Natural killer cell treated with Interleukin-12 subunit alpha and Interleukin-12 subunit beta and Interleukin-15 and Interleukin-18, amount 100 ng/mL, for 72 hours (primary cell): Measurements from ENCODE around the gene SEMA6A. TPM values are rescaled to one million over a fixed set of nuclear protein-coding genes. Genes with fewer than 3 reads are reported as not detected.
A peak's percentile ranks its signal among the peaks of the same experiment; 100 is the strongest.

ENCODE experiments used
- ATAC-seq, 2 donors: fragments of 150-1000 bp; cut with Tn5 transposase in 1 of 2; sonication (Bioruptor Pico), chemical (Tn5 transposase) in 1 of 2; 2 replicates each; pipeline ENCODE4 v1.10.0; 2021
- DNase-seq: peaks from one replicate; pipeline ENCODE4 v3.0.0; 2022; ENCODE audit warnings: low spot score
- H3K27ac Mint-ChIP-seq, 2 donors: 1 replicate in 1 of 2; 2 replicates in 1 of 2; pipeline ENCODE4 v1.8.0; 2022; ENCODE audit warnings: mixed read lengths in 2 of 2, mild to moderate bottlenecking in 1 of 2, moderate library complexity in 1 of 2
- H3K27me3 Mint-ChIP-seq, 2 donors: 1 replicate in 1 of 2; 2 replicates in 1 of 2; pipeline ENCODE4 v1.8.0; 2022; ENCODE audit warnings: mixed read lengths in 2 of 2
- H3K36me3 Mint-ChIP-seq: one replicate; pipeline ENCODE4 v1.8.0; 2022; ENCODE audit warnings: mixed read lengths
- H3K4me1 Mint-ChIP-seq, 2 donors: 1 replicate in 1 of 2; 2 replicates in 1 of 2; pipeline ENCODE4 v1.8.0; 2022; ENCODE audit warnings: low read depth in 2 of 2, mixed read lengths in 2 of 2, mild to moderate bottlenecking in 1 of 2
- H3K4me3 Mint-ChIP-seq: one replicate; pipeline ENCODE4 v1.8.0; 2022; ENCODE audit warnings: mixed read lengths
- H3K9me3 Mint-ChIP-seq: 2 replicates; pipeline ENCODE4 v1.8.0; 2022; ENCODE audit warnings: mixed read lengths
- total RNA-seq, 2 donors: library from RNA; stranded (reverse); gene quantifications; one replicate each; pipeline ENCODE4 v1.2.3, GENCODE V29; 2022

SEMA6A gene
- total RNA-seq, 2 donors from 2014 or later, result not detected

- DNase-seq (no peak), ATAC-seq (no peak)
- no peak overlapping the region for H3K4me3 Mint-ChIP-seq
- peaks cover 0 to 5% of the 10 kb centered on the region in 2 donors for H3K4me1 Mint-ChIP-seq
- H3K9me3 Mint-ChIP-seq, result peaks cover 8% of the 10 kb centered on the region
- H3K36me3 Mint-ChIP-seq, result peaks cover 15% of the 10 kb centered on the region
- H3K27ac Mint-ChIP-seq, result no peak overlapping the region
- H3K27me3 Mint-ChIP-seq, result no peaks in the 10 kb centered on the region
Observed at GRCh38 chr5:116478491-116478890, 96.1 kb downstream of the SEMA6A start.

- ATAC-seq (no peak), DNase-seq (no peak)
- peaks cover 0 to 5% of the 10 kb centered on the region in 2 donors for H3K4me1 Mint-ChIP-seq
- no peaks in the 10 kb centered on the region for H3K27me3 Mint-ChIP-seq
- H3K36me3 Mint-ChIP-seq, result peaks cover 15% of the 10 kb centered on the region
- no peak overlapping the region for H3K4me3 Mint-ChIP-seq
- no peak overlapping the region for H3K27ac Mint-ChIP-seq
- H3K9me3 Mint-ChIP-seq, result peaks cover 8% of the 10 kb centered on the region
Observed at GRCh38 chr5:116476897-116477537, 97.6 kb downstream of the SEMA6A start.

- Mint-ChIP-seq H3K4me1 (peaks cover 0 to 5% of the 10 kb centered on the region in 2 donors), H3K9me3 (peaks cover 8% of the 10 kb centered on the region)
- ATAC-seq, result no peak
Observed at GRCh38 chr5:116475338-116475737, 99.3 kb downstream of the SEMA6A start.

GRCh38 chr5:116473706-116474105 is 100.9 kb downstream of the SEMA6A start:
- Mint-ChIP-seq H3K27ac (no peak overlapping the region), H3K9me3 (peaks cover 8% of the 10 kb centered on the region), H3K36me3 (peaks cover 15% of the 10 kb centered on the region), H3K4me3 (no peak overlapping the region), H3K4me1 (peaks cover 0 to 5% of the 10 kb centered on the region in 2 donors), H3K27me3 (no peaks in the 10 kb centered on the region)
- DNase-seq (no peak), ATAC-seq (peak in 1 of 2 donors; percentile 28)

More at GRCh38 chr5:116475338-116475737, 99.3 kb downstream of the SEMA6A start:
- H3K27ac Mint-ChIP-seq, result no peak overlapping the region
- H3K27me3 Mint-ChIP-seq, result no peaks in the 10 kb centered on the region
- H3K4me3 Mint-ChIP-seq, result no peak overlapping the region
- H3K36me3 Mint-ChIP-seq, result peaks cover 15% of the 10 kb centered on the region
- no peak for DNase-seq

GRCh38 chr5:116472274-116472673 is 102.3 kb downstream of the SEMA6A start:
- Mint-ChIP-seq H3K36me3 (peaks cover 14% of the 10 kb centered on the region), H3K27me3 (no peaks in the 10 kb centered on the region)

GRCh38 chr5:116469631-116470030 is 105.0 kb downstream of the SEMA6A start:
- no peaks in the 10 kb centered on the region for H3K4me1 Mint-ChIP-seq
- no peaks in the 10 kb centered on the region for H3K36me3 Mint-ChIP-seq
- no peak overlapping the region for H3K27ac Mint-ChIP-seq
- no peaks in the 10 kb centered on the region for H3K27me3 Mint-ChIP-seq
- ATAC-seq, result no peak
- no peak overlapping the region for H3K4me3 Mint-ChIP-seq
- no peaks in the 10 kb centered on the region for H3K9me3 Mint-ChIP-seq
- DNase-seq, result no peak

More at GRCh38 chr5:116472274-116472673, 102.3 kb downstream of the SEMA6A start:
- H3K4me3 Mint-ChIP-seq, result no peak overlapping the region
- no peaks in the 10 kb centered on the region for H3K4me1 Mint-ChIP-seq
- no peak for DNase-seq
- no peak overlapping the region for H3K27ac Mint-ChIP-seq
- peaks cover 8% of the 10 kb centered on the region for H3K9me3 Mint-ChIP-seq
- no peak for ATAC-seq

- Mint-ChIP-seq H3K36me3 (no peaks in the 10 kb centered on the region), H3K4me1 (no peaks in the 10 kb centered on the region), H3K4me3 (no peak overlapping the region), H3K27ac (no peak overlapping the region), H3K27me3 (no peaks in the 10 kb centered on the region), H3K9me3 (peaks cover 4% of the 10 kb centered on the region)
- ATAC-seq, result no peak
- DNase-seq, result no peak
Observed at GRCh38 chr5:116468583-116468982, 106.0 kb downstream of the SEMA6A start.

GRCh38 chr5:116467465-116467843 is 107.2 kb downstream of the SEMA6A start:
- Mint-ChIP-seq H3K36me3 (no peaks in the 10 kb centered on the region), H3K9me3 (peaks cover 4% of the 10 kb centered on the region), H3K27ac (no peak overlapping the region)

GRCh38 chr5:116466727-116467464 is 107.7 kb downstream of the SEMA6A start:
- no peak for ATAC-seq
- H3K36me3 Mint-ChIP-seq, result no peaks in the 10 kb centered on the region

More at GRCh38 chr5:116467465-116467843, 107.2 kb downstream of the SEMA6A start:
- H3K4me3 Mint-ChIP-seq, result no peak overlapping the region
- DNase-seq (no peak), ATAC-seq (no peak)
- H3K4me1 Mint-ChIP-seq, result no peaks in the 10 kb centered on the region
- H3K27me3 Mint-ChIP-seq, result no peaks in the 10 kb centered on the region

GRCh38 chr5:116465411-116465810 is 109.2 kb downstream of the SEMA6A start:
- no peaks in the 10 kb centered on the region for H3K27me3 Mint-ChIP-seq
- H3K27ac Mint-ChIP-seq, result no peak overlapping the region
- H3K9me3 Mint-ChIP-seq, result peaks cover 4% of the 10 kb centered on the region
- ATAC-seq (no peak), DNase-seq (no peak)
- no peak overlapping the region for H3K4me3 Mint-ChIP-seq
- no peaks in the 10 kb centered on the region for H3K4me1 Mint-ChIP-seq
- H3K36me3 Mint-ChIP-seq, result no peaks in the 10 kb centered on the region

More at GRCh38 chr5:116466727-116467464, 107.7 kb downstream of the SEMA6A start:
- no peak overlapping the region for H3K27ac Mint-ChIP-seq
- no peaks in the 10 kb centered on the region for H3K4me1 Mint-ChIP-seq
- H3K4me3 Mint-ChIP-seq, result no peak overlapping the region
- H3K27me3 Mint-ChIP-seq, result no peaks in the 10 kb centered on the region
- peaks cover 4% of the 10 kb centered on the region for H3K9me3 Mint-ChIP-seq
- no peak for DNase-seq

- Mint-ChIP-seq H3K27ac (no peak overlapping the region), H3K4me3 (no peak overlapping the region), H3K36me3 (no peaks in the 10 kb centered on the region), H3K27me3 (no peaks in the 10 kb centered on the region), H3K4me1 (no peaks in the 10 kb centered on the region), H3K9me3 (peaks cover 4% of the 10 kb centered on the region)
- DNase-seq, result no peak
- no peak for ATAC-seq
Observed at GRCh38 chr5:116464144-116464708, 110.4 kb downstream of the SEMA6A start.

GRCh38 chr5:116462500-116462899 is 112.1 kb downstream of the SEMA6A start:
- no peak overlapping the region for H3K27ac Mint-ChIP-seq
- no peak overlapping the region for H3K4me3 Mint-ChIP-seq
- no peaks in the 10 kb centered on the region for H3K4me1 Mint-ChIP-seq

GRCh38 chr5:116459301-116459700 is 115.3 kb downstream of the SEMA6A start:
- peaks cover 2% of the 10 kb centered on the region for H3K9me3 Mint-ChIP-seq
- no peak for ATAC-seq
- DNase-seq, result no peak
- no peaks in the 10 kb centered on the region for H3K27me3 Mint-ChIP-seq
- H3K4me1 Mint-ChIP-seq, result peaks cover 4 to 5% of the 10 kb centered on the region in 2 donors
- H3K4me3 Mint-ChIP-seq, result no peak overlapping the region
- no peaks in the 10 kb centered on the region for H3K36me3 Mint-ChIP-seq
- H3K27ac Mint-ChIP-seq, result no peak overlapping the region

More at GRCh38 chr5:116462500-116462899, 112.1 kb downstream of the SEMA6A start:
- Mint-ChIP-seq H3K36me3 (no peaks in the 10 kb centered on the region), H3K27me3 (no peaks in the 10 kb centered on the region), H3K9me3 (peaks cover 4% of the 10 kb centered on the region)
- no peak for ATAC-seq
- DNase-seq, result no peak

- Mint-ChIP-seq H3K27ac (no peak overlapping the region), H3K27me3 (no peaks in the 10 kb centered on the region), H3K4me1 (peaks cover 11 to 16% of the 10 kb centered on the region in 2 donors), H3K4me3 (no peak overlapping the region), H3K9me3 (no peaks in the 10 kb centered on the region), H3K36me3 (no peaks in the 10 kb centered on the region)
- DNase-seq (no peak), ATAC-seq (no peak)
Observed at GRCh38 chr5:116457062-116457461, 117.6 kb downstream of the SEMA6A start.
